ENCODE measurements around the gene KCNIP4.

Gene KCNIP4

DNA sequence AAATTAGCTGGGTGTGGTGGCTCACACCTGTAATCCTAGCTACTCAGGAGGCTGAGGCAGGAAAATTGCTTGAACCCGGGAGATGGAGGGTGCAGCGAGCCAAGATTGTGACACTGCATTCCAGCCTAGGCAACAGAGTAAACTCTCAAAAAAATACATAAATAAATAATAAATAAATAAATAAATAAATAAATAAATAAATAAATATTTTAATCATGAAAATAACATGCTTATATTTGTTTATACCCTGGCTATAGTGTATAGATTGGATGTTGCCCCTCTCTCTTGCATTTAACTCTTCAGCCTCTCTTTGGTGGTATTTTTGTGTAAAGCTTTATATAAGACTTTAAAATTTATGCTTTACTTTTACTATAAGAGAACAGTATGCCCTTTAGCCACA is 51.8 kb downstream of the KCNIP4 start:
- no peak overlapping the region for H2AFZ ChIP-seq (ENCODE audit: low read depth)
- no peak overlapping the region for H3K4me3 ChIP-seq (IDR thresholded peaks at IDR 0.05; ENCODE audit: insufficient read depth, low read depth, low read length)
- TF ChIP-seq, protein P1, sequence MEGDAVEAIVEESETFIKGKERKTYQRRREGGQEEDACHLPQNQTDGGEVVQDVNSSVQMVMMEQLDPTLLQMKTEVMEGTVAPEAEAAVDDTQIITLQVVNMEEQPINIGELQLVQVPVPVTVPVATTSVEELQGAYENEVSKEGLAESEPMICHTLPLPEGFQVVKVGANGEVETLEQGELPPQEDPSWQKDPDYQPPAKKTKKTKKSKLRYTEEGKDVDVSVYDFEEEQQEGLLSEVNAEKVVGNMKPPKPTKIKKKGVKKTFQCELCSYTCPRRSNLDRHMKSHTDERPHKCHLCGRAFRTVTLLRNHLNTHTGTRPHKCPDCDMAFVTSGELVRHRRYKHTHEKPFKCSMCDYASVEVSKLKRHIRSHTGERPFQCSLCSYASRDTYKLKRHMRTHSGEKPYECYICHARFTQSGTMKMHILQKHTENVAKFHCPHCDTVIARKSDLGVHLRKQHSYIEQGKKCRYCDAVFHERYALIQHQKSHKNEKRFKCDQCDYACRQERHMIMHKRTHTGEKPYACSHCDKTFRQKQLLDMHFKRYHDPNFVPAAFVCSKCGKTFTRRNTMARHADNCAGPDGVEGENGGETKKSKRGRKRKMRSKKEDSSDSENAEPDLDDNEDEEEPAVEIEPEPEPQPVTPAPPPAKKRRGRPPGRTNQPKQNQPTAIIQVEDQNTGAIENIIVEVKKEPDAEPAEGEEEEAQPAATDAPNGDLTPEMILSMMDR (conservative IDR thresholded peaks at IDR 0.05; ENCODE audit: low read depth, low read length): no peak
- H3K27me3 ChIP-seq (ENCODE audit: insufficient read depth, low read depth): no peaks in the 10 kb centered on the region
- no peak overlapping the region for H3K4me2 ChIP-seq
- H3K4me1 ChIP-seq (ENCODE audit: low read depth, poor library complexity, severe bottlenecking): no peaks in the 10 kb centered on the region
- H3K36me3 ChIP-seq (ENCODE audit: insufficient read depth): no peaks in the 10 kb centered on the region
- H4K20me1 ChIP-seq (ENCODE audit: insufficient read depth): no peaks in the 10 kb centered on the region
- no peak overlapping the region for H3K27ac ChIP-seq
- no peaks in the 10 kb centered on the region for H3K79me2 ChIP-seq (ENCODE audit: insufficient read depth, low read depth)
- H3K9ac ChIP-seq: no peak overlapping the region

DNA sequence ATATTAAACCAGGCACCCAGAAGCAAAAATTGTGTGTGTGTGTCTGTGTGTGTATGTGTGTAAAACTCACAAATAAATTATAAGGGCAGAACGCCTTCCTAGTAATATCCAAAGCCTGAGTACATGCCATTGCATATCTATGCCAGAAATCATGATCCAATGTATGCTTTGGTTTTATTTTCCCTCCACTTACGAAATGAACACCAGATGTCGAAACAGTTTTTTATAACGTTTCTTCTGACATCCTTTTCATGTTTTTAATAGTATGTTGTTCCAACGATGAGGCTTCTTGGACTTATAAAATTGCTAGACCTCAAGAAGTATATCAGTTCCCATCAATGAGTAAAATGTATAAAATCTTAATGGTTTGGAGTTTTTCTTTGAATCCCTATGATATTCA is 55.4 kb downstream of the KCNIP4 start:
- Histone ChIP-seq H3K79me2 (ENCODE audit: insufficient read depth, low read depth) (no peaks in the 10 kb centered on the region), H3K4me2 (no peak overlapping the region), H3K4me1 (ENCODE audit: low read depth, poor library complexity, severe bottlenecking) (no peaks in the 10 kb centered on the region), H3K9ac (no peak overlapping the region), H3K4me3 (IDR thresholded peaks at IDR 0.05; ENCODE audit: insufficient read depth, low read depth, low read length) (no peak overlapping the region), H3K36me3 (ENCODE audit: insufficient read depth) (no peaks in the 10 kb centered on the region), H3K27ac (no peak overlapping the region), H3K27me3 (ENCODE audit: insufficient read depth, low read depth) (no peaks in the 10 kb centered on the region), H2AFZ (ENCODE audit: low read depth) (no peak overlapping the region), H4K20me1 (ENCODE audit: insufficient read depth) (no peaks in the 10 kb centered on the region)
- TF ChIP-seq, protein P1 (conservative IDR thresholded peaks at IDR 0.05; ENCODE audit: low read depth, low read length): no peak

DNA sequence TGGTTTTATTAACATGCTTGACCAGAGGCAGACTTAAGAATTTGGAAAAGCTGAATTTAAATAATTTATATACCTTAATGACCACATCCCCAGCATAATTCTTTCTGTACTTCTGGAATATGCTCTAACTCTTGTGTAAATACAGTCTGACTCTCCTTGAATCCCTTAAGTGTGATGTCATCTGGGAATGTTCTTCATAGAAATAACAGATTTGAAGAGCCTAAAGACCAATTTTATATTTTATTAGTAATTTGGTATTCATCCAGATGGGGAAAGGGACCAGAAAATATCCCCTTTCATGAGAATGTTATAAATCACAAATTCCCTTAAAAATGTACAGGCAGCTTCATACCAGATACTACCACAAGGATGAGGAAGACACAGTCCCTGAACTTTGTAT is 58.3 kb downstream of the KCNIP4 start:
- H3K9ac ChIP-seq: no peak overlapping the region
- H3K4me1 ChIP-seq (ENCODE audit: low read depth, poor library complexity, severe bottlenecking): no peaks in the 10 kb centered on the region
- H4K20me1 ChIP-seq (ENCODE audit: insufficient read depth): no peaks in the 10 kb centered on the region
- no peak overlapping the region for H3K4me3 ChIP-seq (IDR thresholded peaks at IDR 0.05; ENCODE audit: insufficient read depth, low read depth, low read length)
- H3K4me2 ChIP-seq: no peak overlapping the region
- H3K27ac ChIP-seq: no peak overlapping the region
- H2AFZ ChIP-seq (ENCODE audit: low read depth): no peak overlapping the region
- TF ChIP-seq, protein P1 (conservative IDR thresholded peaks at IDR 0.05; ENCODE audit: low read depth, low read length): no peak
- H3K36me3 ChIP-seq (ENCODE audit: insufficient read depth): no peaks in the 10 kb centered on the region
- no peaks in the 10 kb centered on the region for H3K79me2 ChIP-seq (ENCODE audit: insufficient read depth, low read depth)
- H3K27me3 ChIP-seq (ENCODE audit: insufficient read depth, low read depth): no peaks in the 10 kb centered on the region

DNA sequence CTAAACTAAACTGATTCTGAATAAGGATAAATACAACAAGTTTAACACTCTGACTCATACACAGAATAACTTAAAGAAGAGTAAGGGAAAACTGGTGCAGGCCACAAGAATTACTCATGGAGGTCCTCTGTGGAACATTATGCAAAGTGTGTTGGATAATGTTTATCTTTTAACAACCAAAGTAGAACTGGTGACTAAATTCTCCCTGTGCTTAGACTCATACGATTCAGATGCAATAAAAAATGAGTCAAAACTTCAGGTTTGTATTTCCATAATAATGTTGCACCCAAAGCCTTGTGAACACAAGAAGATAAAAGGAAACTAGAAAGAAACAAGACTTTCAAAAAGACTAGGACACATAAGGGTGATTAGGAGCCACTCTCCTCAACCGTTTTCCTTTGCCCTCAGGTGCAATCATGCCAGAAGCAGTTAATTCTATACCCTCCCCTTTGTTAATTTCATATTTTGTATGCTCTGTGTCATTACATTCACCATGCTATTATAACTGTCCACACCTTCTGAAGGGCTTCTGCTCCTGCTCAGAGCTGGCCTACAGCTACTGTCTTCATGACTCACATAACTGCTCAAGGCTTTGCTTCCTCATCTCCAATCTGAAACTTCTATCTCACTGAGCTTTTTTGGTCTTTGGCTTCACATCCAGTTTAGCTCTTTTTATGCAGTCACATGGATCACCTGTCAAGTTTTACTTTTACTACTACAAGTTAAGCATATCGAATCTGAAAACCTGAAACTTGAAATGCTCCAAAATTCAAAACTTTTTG is 60.2 kb downstream of the KCNIP4 start:
- TF ChIP-seq, protein P1 (conservative IDR thresholded peaks at IDR 0.05; ENCODE audit: low read depth, low read length): no peak
- Histone ChIP-seq H3K4me2 (no peak overlapping the region), H3K4me1 (ENCODE audit: low read depth, poor library complexity, severe bottlenecking) (no peaks in the 10 kb centered on the region), H3K79me2 (ENCODE audit: insufficient read depth, low read depth) (no peaks in the 10 kb centered on the region), H3K27me3 (ENCODE audit: insufficient read depth, low read depth) (no peaks in the 10 kb centered on the region), H2AFZ (ENCODE audit: low read depth) (no peak overlapping the region), H3K36me3 (ENCODE audit: insufficient read depth) (no peaks in the 10 kb centered on the region), H3K4me3 (IDR thresholded peaks at IDR 0.05; ENCODE audit: insufficient read depth, low read depth, low read length) (no peak overlapping the region), H3K9ac (no peak overlapping the region), H3K27ac (no peak overlapping the region), H4K20me1 (ENCODE audit: insufficient read depth) (no peaks in the 10 kb centered on the region)

Measured in KMS-11 (cell line).